Glutamatergic neuron (in vitro differentiated cells): Measurements from ENCODE around the gene PPP1R12A. TPM values are rescaled to one million over a fixed set of nuclear protein-coding genes. Genes with fewer than 3 reads are reported as not detected.
"Not testable (repeated sequence)": the region's sequence is repeated elsewhere in the genome, so short reads cannot be mapped to it uniquely, and the experiment has no call there.

Experiments
- DNase-seq: peaks from one replicate; pipeline ENCODE4 v3.0.0; 2022
- H3K27ac Mint-ChIP-seq: one replicate; pipeline ENCODE4 v1.8.0; 2020; ENCODE audit warnings: mild to moderate bottlenecking, mixed read lengths, inconsistent platforms; ENCODE audit not compliant: unreplicated experiment
- H3K27me3 Mint-ChIP-seq: one replicate; pipeline ENCODE4 v1.8.0; 2020; ENCODE audit warnings: mild to moderate bottlenecking, moderate library complexity, mixed read lengths, inconsistent platforms; ENCODE audit not compliant: unreplicated experiment
- H3K36me3 Mint-ChIP-seq: one replicate; pipeline ENCODE4 v1.8.0; 2020; ENCODE audit warnings: mild to moderate bottlenecking, mixed read lengths, inconsistent platforms; ENCODE audit not compliant: unreplicated experiment
- H3K4me1 Mint-ChIP-seq: one replicate; pipeline ENCODE4 v1.8.0; 2020; ENCODE audit warnings: mild to moderate bottlenecking, low read depth, mixed read lengths, inconsistent platforms; ENCODE audit not compliant: unreplicated experiment
- H3K4me3 Mint-ChIP-seq: one replicate; pipeline ENCODE4 v1.8.0; 2020; ENCODE audit warnings: mild to moderate bottlenecking, mixed read lengths, inconsistent platforms; ENCODE audit not compliant: unreplicated experiment
- H3K9me3 Mint-ChIP-seq: one replicate; pipeline ENCODE4 v1.8.0; 2020; ENCODE audit warnings: mild to moderate bottlenecking, moderate library complexity, mixed read lengths, inconsistent platforms; ENCODE audit not compliant: unreplicated experiment
- CTCF ChIP-seq: fragments of 200-600 bp; sonication (generic); IDR thresholded peaks from one replicate; pipeline ENCODE4 v1.5.0; 2021; ENCODE audit not compliant: partially characterized antibody, unreplicated experiment
- total RNA-seq: library from RNA; stranded (reverse); fragmentation: NEBNext Ultra II Directional; extraction: Animal tissue kit (Norgen Biotek cat#: 25700); gene quantifications from one replicate; pipeline ENCODE4 v1.2.1, GENCODE V29; 2021; ENCODE audit not compliant: unreplicated experiment

The PPP1R12A gene
- total RNA-seq, 1 donor from 2014 or later: 56.8 TPM

- no peak overlapping the region for H3K4me3 Mint-ChIP-seq
- H3K4me1 Mint-ChIP-seq: no peaks in the 10 kb centered on the region
- TF ChIP-seq CTCF: no peak
- no peaks in the 10 kb centered on the region for H3K27me3 Mint-ChIP-seq
- H3K27ac Mint-ChIP-seq: no peak overlapping the region
- H3K9me3 Mint-ChIP-seq: no peaks in the 10 kb centered on the region
- no peaks in the 10 kb centered on the region for H3K36me3 Mint-ChIP-seq
- DNase-seq: no peak
Observed at GRCh38 chr12:79881351-79881750, 53.5 kb downstream of the PPP1R12A start.

- H3K27ac Mint-ChIP-seq, DNase-seq, H3K36me3 Mint-ChIP-seq, H3K9me3 Mint-ChIP-seq, H3K27me3 Mint-ChIP-seq, H3K4me1 Mint-ChIP-seq, H3K4me3 Mint-ChIP-seq: not testable (repeated sequence)
Observed at GRCh38 chr12:79878506-79878905, 56.4 kb downstream of the PPP1R12A start.

- TF ChIP-seq CTCF: no peak
- Mint-ChIP-seq H3K27ac (no peak overlapping the region), H3K4me1 (no peaks in the 10 kb centered on the region), H3K9me3 (no peaks in the 10 kb centered on the region), H3K4me3 (no peak overlapping the region), H3K27me3 (no peaks in the 10 kb centered on the region), H3K36me3 (no peaks in the 10 kb centered on the region)
- DNase-seq: no peak
Observed at GRCh38 chr12:79877246-79877645, 57.7 kb downstream of the PPP1R12A start.

GRCh38 chr12:79874665-79875064 lies 60.2 kb downstream of the PPP1R12A start:
- no peak overlapping the region for H3K4me3 Mint-ChIP-seq
- H3K36me3 Mint-ChIP-seq: no peaks in the 10 kb centered on the region
- no peaks in the 10 kb centered on the region for H3K9me3 Mint-ChIP-seq
- no peak overlapping the region for H3K27ac Mint-ChIP-seq
- no peak for TF ChIP-seq CTCF
- H3K4me1 Mint-ChIP-seq: no peaks in the 10 kb centered on the region
- DNase-seq: no peak
- no peaks in the 10 kb centered on the region for H3K27me3 Mint-ChIP-seq

GRCh38 chr12:79873201-79873600 lies 61.7 kb downstream of the PPP1R12A start:
- Mint-ChIP-seq H3K4me3 (no peak overlapping the region), H3K9me3 (no peaks in the 10 kb centered on the region), H3K27me3 (no peaks in the 10 kb centered on the region), H3K4me1 (no peaks in the 10 kb centered on the region), H3K27ac (no peak overlapping the region), H3K36me3 (no peaks in the 10 kb centered on the region)
- no peak for TF ChIP-seq CTCF
- DNase-seq: no peak

GRCh38 chr12:79871621-79872020 lies 63.3 kb downstream of the PPP1R12A start:
- TF ChIP-seq CTCF: no peak
- DNase-seq: no peak
- Mint-ChIP-seq H3K4me3 (no peak overlapping the region), H3K36me3 (no peaks in the 10 kb centered on the region), H3K27ac (no peak overlapping the region), H3K27me3 (no peaks in the 10 kb centered on the region), H3K9me3 (no peaks in the 10 kb centered on the region), H3K4me1 (no peaks in the 10 kb centered on the region)
